PFSK-1 (cell line): ENCODE data around the gene MSH4.

Source experiments
- FOXP2 ChIP-seq: optimal IDR thresholded peaks from 2 replicates; pipeline ENCODE3; 2011; ENCODE audit warnings: borderline replicate concordance, control low read depth, inconsistent platforms; ENCODE audit not compliant: insufficient read depth; ENCODE audit errors: extremely low read length, extremely low read depth
- POLR2AphosphoS5 ChIP-seq: IDR thresholded peaks from 2 replicates; pipeline ENCODE4 v1.6.1; 2012; ENCODE audit warnings: low read depth, mild to moderate bottlenecking, control low read depth, low read length, moderate library complexity
- SIN3A ChIP-seq: IDR thresholded peaks from 2 replicates; pipeline ENCODE4 v1.6.1; 2012; ENCODE audit warnings: mild to moderate bottlenecking, low read length, moderate library complexity, borderline replicate concordance; ENCODE audit not compliant: insufficient read depth
- TAF1 ChIP-seq: IDR thresholded peaks from 2 replicates; pipeline ENCODE4 v1.6.1; 2012; ENCODE audit warnings: low read length, control low read depth, borderline replicate concordance; ENCODE audit not compliant: insufficient read depth
- TF ChIP-seq, protein P1 (sequence below), 2 experiments: IDR thresholded peaks; 2 replicates each; pipeline versions ENCODE4 v1.6.1 to v1.8.0; 2011 to 2012; ENCODE audit warnings: low read depth in 2 of 2, low read length in 2 of 2, control low read depth in 1 of 2, inconsistent platforms in 1 of 2, mild to moderate bottlenecking in 1 of 2, moderate library complexity in 1 of 2; ENCODE audit not compliant: insufficient read depth in 1 of 2

DNA sequence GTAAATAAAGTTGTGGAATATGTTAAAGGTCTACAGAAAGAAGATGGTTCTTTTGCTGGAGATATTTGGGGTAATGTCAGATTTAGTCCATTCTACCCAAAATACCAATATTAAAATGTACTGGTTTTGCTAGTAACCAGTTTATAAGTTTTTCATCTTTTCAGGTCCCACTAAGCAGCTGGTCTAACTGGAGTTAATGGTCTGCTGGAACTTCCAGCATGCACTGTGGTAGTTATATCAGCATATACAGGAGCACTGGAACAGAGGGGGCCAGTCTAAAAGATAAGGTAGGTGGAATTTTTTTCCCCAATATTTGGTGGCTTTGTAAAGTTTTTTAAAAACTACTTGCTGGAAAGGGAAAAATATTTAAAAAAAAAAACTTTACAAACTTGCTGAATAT lies 6.7 kb upstream of the MSH4 start:
- TF ChIP-seq, protein P1, sequence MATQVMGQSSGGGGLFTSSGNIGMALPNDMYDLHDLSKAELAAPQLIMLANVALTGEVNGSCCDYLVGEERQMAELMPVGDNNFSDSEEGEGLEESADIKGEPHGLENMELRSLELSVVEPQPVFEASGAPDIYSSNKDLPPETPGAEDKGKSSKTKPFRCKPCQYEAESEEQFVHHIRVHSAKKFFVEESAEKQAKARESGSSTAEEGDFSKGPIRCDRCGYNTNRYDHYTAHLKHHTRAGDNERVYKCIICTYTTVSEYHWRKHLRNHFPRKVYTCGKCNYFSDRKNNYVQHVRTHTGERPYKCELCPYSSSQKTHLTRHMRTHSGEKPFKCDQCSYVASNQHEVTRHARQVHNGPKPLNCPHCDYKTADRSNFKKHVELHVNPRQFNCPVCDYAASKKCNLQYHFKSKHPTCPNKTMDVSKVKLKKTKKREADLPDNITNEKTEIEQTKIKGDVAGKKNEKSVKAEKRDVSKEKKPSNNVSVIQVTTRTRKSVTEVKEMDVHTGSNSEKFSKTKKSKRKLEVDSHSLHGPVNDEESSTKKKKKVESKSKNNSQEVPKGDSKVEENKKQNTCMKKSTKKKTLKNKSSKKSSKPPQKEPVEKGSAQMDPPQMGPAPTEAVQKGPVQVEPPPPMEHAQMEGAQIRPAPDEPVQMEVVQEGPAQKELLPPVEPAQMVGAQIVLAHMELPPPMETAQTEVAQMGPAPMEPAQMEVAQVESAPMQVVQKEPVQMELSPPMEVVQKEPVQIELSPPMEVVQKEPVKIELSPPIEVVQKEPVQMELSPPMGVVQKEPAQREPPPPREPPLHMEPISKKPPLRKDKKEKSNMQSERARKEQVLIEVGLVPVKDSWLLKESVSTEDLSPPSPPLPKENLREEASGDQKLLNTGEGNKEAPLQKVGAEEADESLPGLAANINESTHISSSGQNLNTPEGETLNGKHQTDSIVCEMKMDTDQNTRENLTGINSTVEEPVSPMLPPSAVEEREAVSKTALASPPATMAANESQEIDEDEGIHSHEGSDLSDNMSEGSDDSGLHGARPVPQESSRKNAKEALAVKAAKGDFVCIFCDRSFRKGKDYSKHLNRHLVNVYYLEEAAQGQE (IDR thresholded peaks at IDR 0.05; ENCODE audit: insufficient read depth in 1 of 2, low read depth in 2 of 2, low read length in 2 of 2), result no peak
- TF ChIP-seq POLR2AphosphoS5, result peak; percentile 57; the same call in 1 of the 2 replicates
- TF ChIP-seq SIN3A, result no peak
- TF ChIP-seq TAF1, result no peak
- no peak for TF ChIP-seq FOXP2
